Measurements from ENCODE around the gene RASAL2.
"Not testable (repeated sequence)": the region's sequence is repeated elsewhere in the genome, so short reads cannot be mapped to it uniquely, and the experiment has no call there.

Gene RASAL2

DNA sequence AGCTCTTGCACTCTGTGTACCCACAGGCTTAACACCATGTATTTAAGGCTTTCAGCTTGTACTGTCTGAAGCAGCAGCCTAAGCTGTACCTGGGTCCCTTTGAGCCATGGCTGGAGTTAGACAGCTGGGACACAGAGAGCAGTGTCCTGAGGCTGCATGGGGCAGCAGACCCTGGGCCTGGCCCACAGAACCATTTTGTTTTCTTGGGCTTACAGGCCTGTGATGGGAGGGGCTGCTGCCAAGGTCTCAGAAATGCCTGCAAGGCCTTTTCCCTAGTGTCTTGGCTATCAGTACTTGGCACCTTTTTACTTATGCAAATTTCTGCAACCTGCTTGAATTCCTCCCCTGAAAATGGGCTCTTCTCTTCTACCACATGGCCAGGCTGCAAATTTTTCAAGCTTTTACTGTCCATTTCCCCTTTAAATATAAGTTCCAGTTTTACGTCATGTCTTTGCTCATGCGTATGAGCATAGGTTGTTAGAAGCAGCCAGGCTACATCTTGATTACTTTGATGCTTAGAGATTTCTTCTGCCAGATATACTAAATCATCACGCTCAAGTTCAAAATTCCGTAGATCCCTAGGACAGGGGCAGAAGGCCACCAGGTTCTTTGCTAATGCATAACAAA is 259.0 kb downstream of the RASAL2 start:
- H3K4me3 ChIP-seq (ENCODE audit: low read length) = no peak overlapping the region

DNA sequence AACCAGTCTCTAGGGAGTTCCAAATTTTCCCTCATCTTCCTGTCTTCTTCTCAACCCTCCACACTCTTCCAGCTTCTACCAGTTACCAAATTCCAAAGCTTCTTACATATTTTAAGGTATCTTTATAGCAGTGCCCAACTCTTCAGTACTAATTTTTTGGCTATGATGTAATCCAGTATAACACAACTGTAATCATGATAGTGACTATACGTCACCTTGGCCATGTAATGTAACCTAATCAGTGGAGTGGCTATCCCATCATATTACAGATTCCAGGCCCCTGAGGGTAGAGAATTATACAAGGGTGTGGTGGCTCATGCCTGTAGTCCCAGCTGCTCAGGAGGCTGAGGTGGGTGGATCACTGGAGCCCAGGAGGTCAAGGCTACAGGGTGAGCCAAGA is 259.6 kb downstream of the RASAL2 start:
- H3K4me3 ChIP-seq (ENCODE audit: low read length) = no peak overlapping the region
- no peak for DNase-seq (ENCODE audit: low read depth, low spot score)

More for the DNA sequence above, 259.0 kb downstream of the RASAL2 start:
- no peak for DNase-seq (ENCODE audit: low read depth, low spot score)

DNA sequence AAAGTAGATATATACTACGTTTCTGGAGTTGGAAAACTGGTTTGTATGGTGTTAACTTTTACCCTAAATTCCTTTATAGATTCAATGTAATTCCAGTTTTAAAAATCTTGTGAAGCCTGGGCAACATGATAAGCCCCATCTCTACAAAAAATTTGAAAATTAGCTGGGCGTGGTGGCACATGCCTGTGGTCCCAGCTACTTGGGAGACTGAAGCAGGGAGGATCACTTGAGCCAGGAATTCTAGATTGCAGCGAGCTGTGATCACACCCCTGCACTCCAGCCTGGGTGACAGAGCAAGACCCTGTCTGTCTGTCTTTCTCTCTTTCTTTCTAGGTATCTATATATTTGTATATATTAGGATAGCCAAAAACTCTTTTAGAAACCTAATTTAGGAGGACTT is 260.9 kb downstream of the RASAL2 start:
- no peak for DNase-seq (ENCODE audit: low read depth, low spot score)
- no peak overlapping the region for H3K4me3 ChIP-seq (ENCODE audit: low read length)

DNA sequence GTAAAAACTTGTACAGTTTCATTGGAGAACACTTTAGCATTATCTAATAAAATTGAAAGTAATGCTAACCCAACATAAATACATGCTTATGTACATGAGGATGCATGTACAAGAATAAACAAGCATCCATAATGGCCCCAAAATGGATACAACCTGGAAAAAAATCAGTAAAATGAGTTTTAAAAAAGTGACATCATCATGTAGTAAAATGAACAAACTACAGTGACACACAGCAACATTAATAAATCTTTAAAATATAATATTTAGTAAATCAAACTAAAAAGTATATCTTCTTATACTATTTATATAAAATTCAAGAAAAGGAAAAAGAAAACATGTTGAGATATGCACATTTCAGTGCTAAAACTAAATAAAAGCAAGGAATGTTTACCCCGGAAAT is 262.4 kb downstream of the RASAL2 start:
- no peak overlapping the region for H3K4me3 ChIP-seq (ENCODE audit: low read length)
- no peak for DNase-seq (ENCODE audit: low read depth, low spot score)

DNA sequence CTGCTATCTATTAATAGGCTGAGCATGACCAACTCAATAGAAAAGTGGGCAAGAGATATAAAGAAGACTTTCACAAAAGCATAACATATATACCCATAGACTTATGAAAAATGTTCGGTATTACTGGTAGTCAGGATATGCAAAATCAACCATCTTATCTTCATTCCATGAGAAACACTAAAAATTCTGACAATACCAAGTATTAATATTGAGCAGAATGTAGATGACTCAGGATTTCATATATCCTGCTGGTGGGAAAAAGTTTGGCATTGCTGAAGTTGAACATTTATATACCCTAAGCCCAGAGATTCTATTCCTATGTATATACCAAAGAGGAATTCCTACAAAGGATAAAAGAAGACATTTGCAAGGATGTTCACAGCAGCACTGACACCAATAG is 264.6 kb downstream of the RASAL2 start:
- no peak overlapping the region for H3K4me3 ChIP-seq (ENCODE audit: low read length)
- no peak for DNase-seq (ENCODE audit: low read depth, low spot score)

DNA sequence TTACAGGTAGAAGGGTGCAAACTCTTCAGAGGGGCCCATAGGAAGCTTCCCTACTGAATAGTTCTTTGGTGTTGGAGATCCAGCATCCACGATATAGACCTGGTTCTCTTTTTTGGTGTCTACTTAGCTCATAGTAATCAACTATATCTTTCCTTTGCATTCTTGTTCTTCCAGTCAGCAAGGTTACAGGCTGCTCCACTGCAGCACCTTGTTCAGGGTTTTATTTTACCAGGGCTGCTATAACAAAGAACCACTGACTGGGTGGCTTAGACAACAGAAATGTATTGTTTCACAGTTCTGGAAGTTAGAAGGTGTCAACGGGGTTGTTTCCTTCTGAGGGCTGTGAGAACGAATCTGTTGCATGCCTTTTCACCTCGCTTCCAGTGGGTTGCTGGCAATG is 266.5 kb downstream of the RASAL2 start:
- no peak overlapping the region for H3K4me3 ChIP-seq (ENCODE audit: low read length)
- no peak for DNase-seq (ENCODE audit: low read depth, low spot score)

DNA sequence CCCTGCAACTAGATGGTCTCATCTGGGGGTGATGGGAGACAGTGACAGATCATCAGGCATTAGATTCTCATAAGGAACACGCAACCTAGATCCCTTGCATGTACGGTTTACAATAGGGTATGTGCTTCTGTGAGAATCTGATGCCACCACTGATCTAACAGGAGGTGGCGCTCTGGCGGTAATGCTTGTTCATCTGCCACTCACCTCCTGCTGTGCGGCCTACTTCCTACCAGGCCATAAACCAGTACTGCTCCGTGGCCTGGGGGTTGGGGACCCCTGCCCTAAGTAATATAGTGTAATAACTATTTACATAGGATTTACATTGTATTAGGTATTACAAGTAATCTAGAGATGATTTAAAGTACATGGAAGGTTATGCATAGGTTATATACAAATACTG is 267.9 kb downstream of the RASAL2 start:
- no peak for DNase-seq (ENCODE audit: low read depth, low spot score)

DNA sequence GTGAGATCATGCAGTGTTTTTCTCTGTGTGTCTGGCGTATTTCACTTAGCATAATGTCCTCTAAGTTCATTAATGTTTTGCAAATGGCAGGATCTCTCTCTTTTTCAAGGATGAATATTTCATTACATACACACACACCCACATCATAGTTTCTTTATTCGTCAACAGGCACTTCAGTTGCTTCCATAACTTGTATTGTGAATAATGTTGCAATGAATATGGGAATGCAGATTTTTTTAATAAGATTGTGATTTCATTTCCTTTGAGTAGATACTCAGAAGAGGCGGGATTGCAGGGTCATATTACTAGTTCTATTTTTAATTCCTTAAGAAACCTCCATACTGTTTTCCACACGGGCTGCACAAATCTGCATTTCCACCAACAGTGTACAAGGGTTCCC is 268.8 kb downstream of the RASAL2 start:
- no peak overlapping the region for H3K4me3 ChIP-seq (ENCODE audit: low read length)
- no peak for DNase-seq (ENCODE audit: low read depth, low spot score)

More for the DNA sequence above, 267.9 kb downstream of the RASAL2 start:
- H3K4me3 ChIP-seq (ENCODE audit: low read length) = no peak overlapping the region

DNA sequence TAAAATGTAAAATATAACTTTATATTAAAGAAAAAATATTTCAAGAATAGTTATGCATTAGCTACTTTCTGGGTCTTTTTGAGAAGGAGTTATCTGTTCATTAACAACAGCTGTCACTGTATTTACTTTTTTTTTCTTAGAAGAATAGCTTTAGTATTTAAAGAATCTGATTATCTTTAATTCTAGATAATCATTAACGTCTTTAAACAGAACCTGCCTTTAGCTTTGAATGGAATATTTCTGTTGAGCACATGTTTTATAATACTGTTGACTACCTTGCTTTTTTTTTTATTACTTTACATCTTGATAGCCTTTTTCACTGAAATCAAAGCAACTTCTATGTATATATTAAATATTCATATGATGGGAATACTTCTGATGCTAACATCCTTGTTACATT is 270.9 kb downstream of the RASAL2 start:
- no peak for DNase-seq (ENCODE audit: low read depth, low spot score)
- H3K4me3 ChIP-seq (ENCODE audit: low read length) = no peak overlapping the region

DNA sequence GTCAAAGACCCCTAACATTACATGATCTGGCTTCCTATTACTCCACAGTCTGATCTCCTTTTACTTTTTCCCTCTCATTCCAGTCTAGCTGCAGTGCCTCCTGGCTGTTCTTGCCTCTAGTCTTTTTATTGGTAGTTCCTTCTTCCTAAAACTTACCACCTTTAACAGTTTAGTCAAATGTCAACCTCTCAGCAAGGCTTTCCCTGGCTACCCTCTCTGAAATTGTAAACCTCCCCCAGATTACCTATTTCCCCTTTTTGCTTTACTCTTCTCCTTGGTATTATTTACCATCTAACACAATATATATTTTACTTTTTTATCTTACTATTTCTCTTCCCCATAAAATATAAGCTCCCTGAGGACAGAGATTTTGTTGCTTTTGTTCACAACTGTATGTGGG is 273.2 kb downstream of the RASAL2 start:
- no peak overlapping the region for H3K4me3 ChIP-seq (ENCODE audit: low read length)
- no peak for DNase-seq (ENCODE audit: low read depth, low spot score)

DNA sequence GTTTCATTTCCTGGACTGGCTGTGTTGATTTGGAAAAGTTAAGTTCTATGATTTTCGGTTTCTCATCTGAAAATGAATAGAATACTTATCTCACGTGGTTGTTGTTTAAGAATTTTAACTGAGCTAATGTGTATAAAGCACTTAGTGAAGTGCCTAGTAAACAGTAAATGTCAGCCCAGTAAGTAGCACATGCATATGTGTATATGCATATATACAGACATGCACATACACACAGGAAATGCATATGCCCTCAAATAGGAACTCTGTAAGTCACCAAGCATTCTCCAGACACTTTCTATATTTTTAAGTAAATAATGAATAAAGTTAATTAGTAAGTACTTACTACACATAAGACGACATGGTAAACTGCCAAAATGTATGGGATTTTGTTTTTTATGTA is 274.3 kb downstream of the RASAL2 start:
- no peak for DNase-seq (ENCODE audit: low read depth, low spot score)
- no peak overlapping the region for H3K4me3 ChIP-seq (ENCODE audit: low read length)

DNA sequence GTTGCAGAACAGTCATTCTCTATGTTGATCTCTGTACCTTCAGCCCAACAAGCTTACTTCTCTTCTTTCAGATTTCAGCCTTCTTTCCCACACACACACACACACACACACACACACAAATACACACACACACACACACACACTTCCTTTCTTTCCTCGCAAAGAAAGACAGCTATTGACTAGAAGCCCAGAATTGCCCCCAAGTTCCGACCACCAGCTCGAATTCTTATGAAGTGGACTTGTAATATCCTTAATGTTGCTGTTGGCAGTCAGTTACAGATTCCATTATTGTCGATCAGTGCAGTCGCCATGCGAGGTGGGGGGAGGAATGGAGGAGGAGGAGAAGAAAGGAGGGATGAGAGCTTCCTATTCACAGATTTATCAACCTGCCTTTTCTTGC is 277.3 kb downstream of the RASAL2 start:
- DNase-seq (ENCODE audit: low read depth, low spot score) = no peak

DNA sequence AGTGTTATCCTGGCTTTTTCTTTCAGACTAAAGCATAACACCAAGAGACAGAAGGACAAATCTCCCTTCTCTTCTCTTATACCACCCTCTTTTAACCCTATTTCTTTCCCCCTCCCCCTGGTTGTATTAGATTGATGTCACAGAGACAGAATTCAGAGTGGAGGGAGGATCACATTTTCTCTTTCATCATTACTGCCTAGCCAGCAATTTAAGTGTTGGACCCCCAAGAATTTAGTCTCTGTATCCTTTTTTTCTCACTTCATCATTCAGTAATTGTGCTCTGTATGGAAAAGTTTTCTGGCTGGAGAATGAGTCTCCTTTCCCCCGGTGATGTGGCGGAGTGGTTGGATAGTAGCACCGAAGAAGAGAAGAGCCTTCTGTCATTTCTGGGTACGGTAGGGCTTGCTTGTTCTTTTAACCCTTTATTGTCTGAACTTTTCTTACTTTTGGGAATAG is 278.1 kb downstream of the RASAL2 start:
- H3K4me3 ChIP-seq (ENCODE audit: low read length) = no peak overlapping the region
- no peak for DNase-seq (ENCODE audit: low read depth, low spot score)

More for the DNA sequence above, 277.3 kb downstream of the RASAL2 start:
- no peak overlapping the region for H3K4me3 ChIP-seq (ENCODE audit: low read length)

DNA sequence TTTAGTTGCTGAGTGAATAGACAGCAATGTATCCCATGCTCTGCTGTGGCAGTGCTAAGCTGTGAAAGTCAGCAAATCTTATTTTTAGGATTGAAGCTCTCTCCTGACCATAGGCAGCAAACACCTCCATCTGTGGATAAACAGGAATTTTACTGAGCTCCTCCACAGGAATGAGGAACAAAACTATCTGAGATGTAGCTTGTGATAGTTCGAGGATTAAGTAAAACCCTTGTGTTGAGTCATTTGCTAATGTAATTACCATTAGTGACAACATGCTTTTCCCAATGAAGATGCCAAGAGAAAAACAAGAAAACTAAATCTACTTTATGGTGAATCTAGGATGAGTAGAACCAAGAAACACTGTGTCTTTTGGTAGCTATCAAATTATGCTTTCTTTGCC is 280.1 kb downstream of the RASAL2 start:
- no peak overlapping the region for H3K4me3 ChIP-seq (ENCODE audit: low read length)
- no peak for DNase-seq (ENCODE audit: low read depth, low spot score)

DNA sequence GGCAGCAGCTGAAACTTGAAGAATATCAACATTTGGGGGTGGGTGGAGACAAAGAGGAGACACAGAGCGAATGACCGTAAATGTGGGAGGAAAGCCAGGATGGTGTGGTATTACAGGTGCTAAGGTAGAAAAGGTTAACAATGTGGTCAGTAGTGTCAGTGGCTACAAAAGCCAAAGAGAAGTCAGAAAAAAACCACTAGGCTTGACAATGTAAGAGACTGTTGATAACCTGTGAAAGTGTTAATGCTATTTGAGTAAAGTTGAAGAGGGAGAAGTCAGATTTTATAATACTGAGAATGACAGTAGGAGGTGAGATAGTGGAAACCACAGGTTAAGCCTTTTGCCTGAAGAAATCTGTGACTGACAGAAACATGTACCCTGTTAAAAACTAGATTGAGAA is 282.1 kb downstream of the RASAL2 start:
- DNase-seq (ENCODE audit: low read depth, low spot score) = no peak
- H3K4me3 ChIP-seq (ENCODE audit: low read length) = no peak overlapping the region

DNA sequence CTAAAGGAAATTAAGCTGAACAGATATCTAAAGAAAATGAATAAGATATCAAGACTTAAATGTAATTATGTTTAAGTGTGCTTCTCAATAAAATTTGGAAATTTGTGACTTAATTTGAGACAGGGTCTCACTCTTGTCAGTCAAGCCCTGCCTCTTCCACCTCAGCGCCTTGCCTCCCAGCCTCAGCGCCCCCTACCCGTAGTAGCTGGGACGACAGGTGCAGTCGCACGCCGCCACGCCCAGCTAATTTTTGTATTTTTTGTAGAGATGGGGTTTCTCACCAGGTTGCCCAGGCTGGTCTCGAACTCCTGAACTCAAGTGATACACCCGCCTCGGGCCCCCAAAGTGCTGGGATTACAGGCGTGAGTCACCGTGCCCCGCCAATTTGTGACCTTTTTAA is 285.9 kb downstream of the RASAL2 start:
- no peak overlapping the region for H3K4me3 ChIP-seq (ENCODE audit: low read length)
- DNase-seq (ENCODE audit: low read depth, low spot score) = no peak

DNA sequence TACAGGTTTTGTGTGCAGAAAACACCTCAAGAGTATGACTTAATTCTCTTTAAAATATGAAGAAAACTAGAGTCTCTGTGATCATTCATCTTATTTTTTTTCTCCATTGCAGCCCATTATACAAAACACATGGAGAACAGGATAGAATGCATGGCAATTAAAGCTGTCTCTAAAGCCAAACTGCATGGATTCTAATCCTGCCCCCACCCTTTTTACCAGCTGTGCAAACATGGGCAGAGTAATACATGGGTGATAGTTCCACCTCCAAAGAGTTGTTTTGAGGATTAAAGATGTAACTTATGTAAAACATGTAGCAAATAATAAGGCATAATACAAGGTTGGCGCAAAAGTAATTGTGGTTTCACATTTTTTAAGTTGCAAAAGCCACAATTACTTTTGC is 288.5 kb downstream of the RASAL2 start:
- DNase-seq (ENCODE audit: low read depth, low spot score) = no peak

DNA sequence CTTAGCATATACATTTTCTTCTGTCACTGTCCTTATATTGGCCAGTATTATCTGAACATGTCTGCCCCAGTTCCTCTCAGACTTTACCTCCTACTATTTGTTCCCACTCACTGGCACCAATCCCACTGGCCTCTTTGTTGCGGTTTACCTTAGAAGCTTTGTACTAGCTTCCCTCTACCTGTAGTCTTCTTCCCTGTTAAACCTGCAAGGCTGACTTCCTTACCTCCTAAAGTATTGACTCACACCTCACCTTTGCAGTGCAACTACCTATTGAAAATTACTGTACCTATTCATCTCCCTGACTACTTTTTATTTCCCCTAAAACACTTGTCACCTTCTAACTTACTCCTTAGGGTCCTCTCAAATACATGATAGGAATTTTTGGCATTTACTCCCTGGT is 291.8 kb downstream of the RASAL2 start:
- H3K4me3 ChIP-seq (ENCODE audit: low read length) = no peak overlapping the region
- DNase-seq (ENCODE audit: low read depth, low spot score) = no peak

More for the DNA sequence above, 288.5 kb downstream of the RASAL2 start:
- H3K4me3 ChIP-seq (ENCODE audit: low read length) = no peak overlapping the region

DNA sequence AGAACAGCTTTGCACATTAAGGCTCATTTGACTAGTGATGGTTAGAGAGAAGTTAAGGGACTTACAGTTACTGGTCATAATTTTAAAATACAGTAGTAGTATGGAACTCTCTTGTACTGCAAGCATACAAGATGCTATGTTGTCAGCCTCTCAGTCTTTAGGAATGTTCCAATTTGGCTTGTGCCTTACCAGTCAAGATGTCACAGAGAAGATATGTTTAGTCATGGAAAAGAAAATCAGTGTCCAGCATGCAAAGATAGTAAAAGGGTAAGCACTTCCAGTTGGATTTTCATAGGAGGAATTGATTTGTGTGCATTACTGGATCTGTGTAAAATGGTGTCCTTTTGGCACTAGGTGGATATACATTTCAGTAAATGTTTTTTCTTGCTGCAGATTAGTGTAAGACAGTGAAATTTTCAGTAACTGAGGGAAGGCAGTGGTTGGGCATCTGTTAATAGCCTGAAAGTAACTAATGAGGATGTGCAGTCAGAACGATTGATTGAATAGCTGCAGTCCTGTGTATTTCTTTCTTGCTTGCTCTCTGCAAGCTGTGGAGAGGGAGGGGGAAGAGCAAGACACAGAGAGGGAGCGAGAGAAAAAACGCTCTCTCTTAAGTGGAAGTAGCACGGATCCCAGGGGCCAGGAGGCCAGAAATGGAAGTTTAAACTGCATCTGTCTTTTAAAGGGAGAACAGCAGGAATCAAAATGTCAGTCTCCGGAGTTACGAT is 294.7 kb downstream of the RASAL2 start:
- no peak overlapping the region for H3K4me3 ChIP-seq (ENCODE audit: low read length)
- DNase-seq (ENCODE audit: low read depth, low spot score) = no peak

DNA sequence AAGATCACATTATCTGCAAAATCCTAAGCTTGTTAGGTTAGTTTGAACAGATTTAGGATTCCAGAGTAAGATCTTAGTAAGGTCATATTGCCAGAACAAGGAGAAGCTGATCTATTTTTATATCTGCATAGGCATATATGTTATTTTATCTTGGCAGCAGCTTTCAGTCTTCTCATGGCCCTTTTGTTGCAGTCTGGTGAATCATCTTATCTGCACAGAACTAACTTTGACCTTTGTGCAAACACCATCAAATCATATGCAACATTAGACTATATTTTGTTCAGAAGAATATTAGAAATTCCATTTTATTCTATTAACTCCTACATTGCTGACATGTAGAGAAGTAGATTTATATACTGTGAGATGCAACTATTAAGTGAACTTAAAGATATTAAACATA is 295.5 kb downstream of the RASAL2 start:
- H3K4me3 ChIP-seq (ENCODE audit: low read length) = no peak overlapping the region
- no peak for DNase-seq (ENCODE audit: low read depth, low spot score)

DNA sequence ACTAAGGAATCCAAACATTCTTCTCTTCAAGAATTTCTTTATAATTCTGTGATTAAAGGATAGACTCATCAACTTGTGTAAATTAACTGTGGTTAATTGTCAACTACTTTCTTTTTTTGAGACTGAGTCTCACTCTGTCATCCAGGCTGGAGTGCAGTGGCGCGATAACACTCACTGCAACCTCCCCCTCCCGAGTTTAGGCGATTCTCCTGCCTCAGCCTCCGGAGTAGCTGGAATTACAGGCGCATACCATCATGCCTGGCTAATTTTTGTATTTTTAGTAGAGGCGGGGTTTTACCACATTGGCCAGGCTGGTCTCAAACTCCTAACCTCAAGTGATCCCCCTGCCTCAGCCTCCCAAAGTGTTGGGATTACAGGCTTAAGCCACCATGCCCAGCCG is 296.4 kb downstream of the RASAL2 start:
- H3K4me3 ChIP-seq (ENCODE audit: low read length); DNase-seq (ENCODE audit: low read depth, low spot score): not testable (repeated sequence)

Measured in Jurkat, Clone E6-1 (cell line).